A549 (cell line): ENCODE results near the gene PDE8A.

ENCODE experiments used
- CTCF ChIP-seq: fragments of >200 bp; sonication (Bioruptor Twin); formaldehyde crosslinking; IDR thresholded peaks from 3 replicates; pipeline ENCODE4 v1.5.1; 2016
- NPAS2 ChIP-seq: fragments of 250-450 bp; sonication (Bioruptor Pico); IDR thresholded peaks from 2 replicates; pipeline ENCODE4 v1.8.0; 2022; ENCODE audit warnings: mild to moderate bottlenecking, moderate library complexity, borderline replicate concordance
- RAD21 ChIP-seq, 2 experiments: fragments of >200 bp in 1 of 2; sonication (Bioruptor Twin) in 1 of 2; formaldehyde crosslinking in 1 of 2; IDR thresholded peaks in 1 of 2; conservative IDR thresholded peaks in 1 of 2; 2 replicates in 1 of 2; 3 replicates in 1 of 2; pipeline ENCODE4 v1.6.1; 2012 to 2018; ENCODE audit warnings: inconsistent platforms in 1 of 2
- TF ChIP-seq, protein P1 (sequence below): IDR thresholded peaks from 2 replicates; pipeline ENCODE4 v1.6.1; 2012

DNA sequence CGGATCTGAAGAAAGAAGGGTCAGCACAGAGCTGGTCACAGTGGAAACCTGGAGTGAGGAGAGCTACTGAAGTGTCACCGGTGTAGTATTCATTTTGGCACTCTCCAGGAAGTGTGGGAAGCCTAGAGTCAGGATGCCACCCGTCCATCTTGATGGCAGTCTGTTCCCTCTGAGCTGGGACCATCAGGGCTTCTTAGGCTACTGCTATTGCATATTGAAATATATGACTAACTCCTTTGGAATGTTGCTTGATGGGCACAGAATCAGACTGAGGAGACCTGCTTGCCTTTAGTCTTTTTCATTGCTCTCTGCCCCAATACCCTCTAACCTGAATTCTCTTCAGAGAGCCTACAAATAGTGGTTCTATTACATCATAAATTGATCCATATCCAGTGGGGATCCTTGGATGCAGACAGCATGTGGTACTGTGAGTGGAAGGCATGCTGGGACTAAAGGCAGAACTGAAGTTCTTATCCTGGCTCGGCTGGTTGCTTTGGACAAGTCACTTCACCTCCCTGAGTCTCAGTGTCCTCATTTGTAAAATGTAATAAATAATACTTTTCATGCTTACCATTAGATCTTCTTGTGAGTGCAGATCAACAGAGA, 143.5 kb downstream of the PDE8A start:
- TF ChIP-seq CTCF (no peak), NPAS2 (no peak), RAD21 (conservative IDR thresholded peaks at IDR 0.05 in 1 of 2, IDR thresholded peaks at IDR 0.05 in 1 of 2) (no peak)
- TF ChIP-seq, protein P1, sequence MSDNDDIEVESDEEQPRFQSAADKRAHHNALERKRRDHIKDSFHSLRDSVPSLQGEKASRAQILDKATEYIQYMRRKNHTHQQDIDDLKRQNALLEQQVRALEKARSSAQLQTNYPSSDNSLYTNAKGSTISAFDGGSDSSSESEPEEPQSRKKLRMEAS, result no peak
